ENCODE measurements around the gene MLX.

DNA sequence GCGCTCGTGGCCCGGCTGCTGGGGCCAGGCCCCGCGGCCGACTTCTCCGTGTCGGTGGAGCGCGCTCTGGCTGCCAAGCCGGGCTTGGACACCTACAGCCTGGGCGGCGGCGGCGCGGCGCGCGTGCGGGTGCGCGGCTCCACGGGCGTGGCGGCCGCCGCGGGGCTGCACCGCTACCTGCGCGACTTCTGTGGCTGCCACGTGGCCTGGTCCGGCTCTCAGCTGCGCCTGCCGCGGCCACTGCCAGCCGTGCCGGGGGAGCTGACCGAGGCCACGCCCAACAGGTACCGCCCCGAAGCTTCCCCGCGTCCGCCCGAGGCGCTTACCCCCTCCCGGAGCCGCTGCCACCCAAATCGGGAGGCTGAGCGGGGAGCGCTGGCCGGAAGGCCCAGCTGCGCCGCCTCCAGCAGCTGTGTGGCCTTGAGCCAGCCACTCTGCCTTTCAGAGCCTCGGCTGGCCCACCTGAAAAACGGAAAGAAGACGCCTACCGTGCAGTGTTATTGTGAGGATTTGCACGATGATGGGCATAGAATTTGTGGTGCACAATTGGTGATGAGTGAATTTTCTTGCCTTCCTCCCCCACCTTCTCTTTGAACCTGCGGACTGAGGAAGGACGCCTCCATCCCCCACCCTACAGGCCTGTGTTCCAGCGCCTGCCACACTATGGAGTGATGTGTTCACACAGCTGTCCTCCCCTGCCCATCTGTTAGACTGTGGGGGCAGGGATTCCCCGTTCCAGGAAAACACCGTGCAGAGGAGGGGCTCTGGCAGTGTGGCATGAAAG, 30.3 kb upstream of the MLX start:
- TF ChIP-seq, protein P1, sequence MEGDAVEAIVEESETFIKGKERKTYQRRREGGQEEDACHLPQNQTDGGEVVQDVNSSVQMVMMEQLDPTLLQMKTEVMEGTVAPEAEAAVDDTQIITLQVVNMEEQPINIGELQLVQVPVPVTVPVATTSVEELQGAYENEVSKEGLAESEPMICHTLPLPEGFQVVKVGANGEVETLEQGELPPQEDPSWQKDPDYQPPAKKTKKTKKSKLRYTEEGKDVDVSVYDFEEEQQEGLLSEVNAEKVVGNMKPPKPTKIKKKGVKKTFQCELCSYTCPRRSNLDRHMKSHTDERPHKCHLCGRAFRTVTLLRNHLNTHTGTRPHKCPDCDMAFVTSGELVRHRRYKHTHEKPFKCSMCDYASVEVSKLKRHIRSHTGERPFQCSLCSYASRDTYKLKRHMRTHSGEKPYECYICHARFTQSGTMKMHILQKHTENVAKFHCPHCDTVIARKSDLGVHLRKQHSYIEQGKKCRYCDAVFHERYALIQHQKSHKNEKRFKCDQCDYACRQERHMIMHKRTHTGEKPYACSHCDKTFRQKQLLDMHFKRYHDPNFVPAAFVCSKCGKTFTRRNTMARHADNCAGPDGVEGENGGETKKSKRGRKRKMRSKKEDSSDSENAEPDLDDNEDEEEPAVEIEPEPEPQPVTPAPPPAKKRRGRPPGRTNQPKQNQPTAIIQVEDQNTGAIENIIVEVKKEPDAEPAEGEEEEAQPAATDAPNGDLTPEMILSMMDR (IDR thresholded peaks at IDR 0.05) = no peak
- no peak for TF ChIP-seq POLR2A (IDR thresholded peaks at IDR 0.05)
